Erythroblast (primary cell): ENCODE measurements around the gene DBT.
A peak's percentile ranks its signal among the peaks of the same experiment; 100 is the strongest.
"Not testable (repeated sequence)": the region's sequence is repeated elsewhere in the genome, so short reads cannot be mapped to it uniquely, and the experiment has no call there.

Experiments
- DNase-seq, 2 experiments: peaks; one replicate each; lab custom pipeline; 2025; lab: John Stamatoyannopoulos, UW
- GATA1 ChIP-seq: IDR thresholded peaks from 2 replicates; pipeline ENCODE4 v1.6.1; 2011; ENCODE audit warnings: low read depth, mild to moderate bottlenecking, control low read depth, low read length, moderate library complexity
- POLR2A ChIP-seq: IDR thresholded peaks from 2 replicates; pipeline ENCODE4 v1.6.1; 2011; ENCODE audit warnings: mild to moderate bottlenecking, low read length

The DBT gene

GRCh38 chr1:100249537-100250257, at the start of gene DBT:
Gene DBT, minus strand, starts transcription at chr1:100249834. Its CDS starts 14 bp downstream, at chr1:100249820.
- peak; percentile 95 to 96 for DNase-seq
- TF ChIP-seq POLR2A (peak; percentile 97), GATA1 (no peak)

- no peak for DNase-seq
Observed at GRCh38 chr1:100298512-100298911, 48.9 kb upstream of the DBT start.

GRCh38 chr1:100296997-100297396, 47.4 kb upstream of the DBT start:
- not testable (repeated sequence) for DNase-seq

More at GRCh38 chr1:100298512-100298911, 48.9 kb upstream of the DBT start:
- TF ChIP-seq GATA1, result no peak
- TF ChIP-seq POLR2A, result no peak

- DNase-seq, result no peak
- no peak for TF ChIP-seq GATA1
- TF ChIP-seq POLR2A, result no peak
Observed at GRCh38 chr1:100296140-100296539, 46.5 kb upstream of the DBT start.

GRCh38 chr1:100292711-100293110, 43.1 kb upstream of the DBT start:
- no peak for DNase-seq
- no peak for TF ChIP-seq GATA1
- TF ChIP-seq POLR2A, result no peak

- no peak for TF ChIP-seq GATA1
- TF ChIP-seq POLR2A, result no peak
- DNase-seq, result no peak
Observed at GRCh38 chr1:100290291-100290690, 40.7 kb upstream of the DBT start.

GRCh38 chr1:100287162-100287561, 37.5 kb upstream of the DBT start:
- no peak for DNase-seq
- TF ChIP-seq POLR2A (no peak), GATA1 (no peak)

GRCh38 chr1:100284591-100284990, 35.0 kb upstream of the DBT start:
- no peak for DNase-seq
- TF ChIP-seq POLR2A (no peak), GATA1 (no peak)

- TF ChIP-seq POLR2A, result no peak
- TF ChIP-seq GATA1, result no peak
- no peak for DNase-seq
Observed at GRCh38 chr1:100279954-100280682, 30.5 kb upstream of the DBT start.

- DNase-seq, result no peak
- no peak for TF ChIP-seq GATA1
- TF ChIP-seq POLR2A, result no peak
Observed at GRCh38 chr1:100279358-100279923, 29.8 kb upstream of the DBT start.

- no peak for TF ChIP-seq POLR2A
- TF ChIP-seq GATA1, result no peak
- DNase-seq, result peak; percentile 44 to 57
Observed at GRCh38 chr1:100277866-100278265, 28.2 kb upstream of the DBT start.

- no peak for DNase-seq
- TF ChIP-seq POLR2A (no peak), GATA1 (no peak)
Observed at GRCh38 chr1:100268202-100268601, 18.6 kb upstream of the DBT start.

- DNase-seq, result peak; percentile 15 to 45
- TF ChIP-seq GATA1, result no peak
- TF ChIP-seq POLR2A, result no peak
Observed at GRCh38 chr1:100267284-100267683, 17.6 kb upstream of the DBT start.

GRCh38 chr1:100266741-100267140, 17.1 kb upstream of the DBT start:
- peak in 1 of 2 experiments; percentile 71 for DNase-seq
- TF ChIP-seq GATA1 (no peak), POLR2A (no peak)
